ENCODE results near the gene AGER. TPM values are rescaled to one million over a fixed set of nuclear protein-coding genes. Genes with fewer than 3 reads are reported as not detected.

AGER gene
- total and polyA plus RNA-seq, 9 of the 15 experiments (the other 6 are each of a cell fraction or from before 2014, with no cell fraction given), result 1.2 to 11.5 (median 4.1) TPM

DNA sequence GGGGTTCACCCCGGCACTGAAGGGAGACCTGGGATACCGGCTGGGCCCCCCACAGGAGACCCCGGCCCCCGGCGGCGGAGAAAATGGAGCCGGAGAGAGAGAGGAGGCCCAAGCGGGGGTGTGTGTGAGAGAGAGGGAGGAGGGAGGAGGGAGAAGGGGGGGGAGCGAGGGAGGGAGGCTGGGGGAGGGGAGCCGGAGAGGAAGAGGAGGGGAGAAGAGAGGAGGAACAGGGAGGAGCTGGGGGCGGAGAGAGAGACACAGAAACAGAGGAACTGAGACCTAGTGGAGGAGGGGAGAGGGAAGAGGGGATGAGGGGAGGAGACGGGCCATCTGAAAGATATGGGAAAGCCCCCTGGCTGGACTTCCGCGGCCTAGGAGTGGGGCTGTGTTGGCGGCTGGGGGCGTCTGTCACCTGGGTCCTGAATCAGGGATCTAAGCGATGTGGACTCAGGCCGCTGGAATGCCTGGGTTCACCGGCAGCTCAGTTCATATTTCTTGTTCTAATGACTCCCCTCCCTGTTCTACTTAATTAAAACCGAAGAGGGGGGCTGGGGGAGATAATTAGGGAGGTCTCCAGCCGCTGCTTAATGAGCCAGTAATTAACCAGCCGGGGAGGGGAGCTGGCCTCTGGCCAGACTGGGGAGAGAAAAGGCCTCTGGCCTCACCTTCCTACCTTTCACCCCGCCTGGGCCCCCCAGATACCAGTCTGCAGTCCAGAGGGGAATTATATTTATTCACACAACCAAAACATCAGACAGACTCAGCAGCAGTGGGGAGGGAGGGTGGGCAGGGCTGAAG is 6.2 kb upstream of the AGER start, which contains the start of gene PBX2 (continued):
- TF ChIP-seq, protein P1, sequence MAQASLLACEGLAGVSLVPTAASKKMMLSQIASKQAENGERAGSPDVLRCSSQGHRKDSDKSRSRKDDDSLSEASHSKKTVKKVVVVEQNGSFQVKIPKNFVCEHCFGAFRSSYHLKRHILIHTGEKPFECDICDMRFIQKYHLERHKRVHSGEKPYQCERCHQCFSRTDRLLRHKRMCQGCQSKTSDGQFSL (CRISPR knock-in tag; IDR thresholded peaks at IDR 0.05), result peak; percentile 90
- TF ChIP-seq, protein P1 (tag; IDR thresholded peaks at IDR 0.05), result peak in 1 of 2 experiments; percentile 94; a peak in 2 of 4 replicates
- no peak for TF ChIP-seq TGIF2 (CRISPR knock-in tag; IDR thresholded peaks at IDR 0.05)
- TF ChIP-seq, protein P2, sequence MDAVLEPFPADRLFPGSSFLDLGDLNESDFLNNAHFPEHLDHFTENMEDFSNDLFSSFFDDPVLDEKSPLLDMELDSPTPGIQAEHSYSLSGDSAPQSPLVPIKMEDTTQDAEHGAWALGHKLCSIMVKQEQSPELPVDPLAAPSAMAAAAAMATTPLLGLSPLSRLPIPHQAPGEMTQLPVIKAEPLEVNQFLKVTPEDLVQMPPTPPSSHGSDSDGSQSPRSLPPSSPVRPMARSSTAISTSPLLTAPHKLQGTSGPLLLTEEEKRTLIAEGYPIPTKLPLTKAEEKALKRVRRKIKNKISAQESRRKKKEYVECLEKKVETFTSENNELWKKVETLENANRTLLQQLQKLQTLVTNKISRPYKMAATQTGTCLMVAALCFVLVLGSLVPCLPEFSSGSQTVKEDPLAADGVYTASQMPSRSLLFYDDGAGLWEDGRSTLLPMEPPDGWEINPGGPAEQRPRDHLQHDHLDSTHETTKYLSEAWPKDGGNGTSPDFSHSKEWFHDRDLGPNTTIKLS (IDR thresholded peaks at IDR 0.05; ENCODE audit: borderline replicate concordance, low read depth), result no peak
- no peak for TF ChIP-seq ZNF561 (CRISPR knock-in tag; conservative IDR thresholded peaks at IDR 0.05)
- TF ChIP-seq HDAC8 (tag; IDR thresholded peaks at IDR 0.05), result no peak
- TF ChIP-seq, protein P3, sequence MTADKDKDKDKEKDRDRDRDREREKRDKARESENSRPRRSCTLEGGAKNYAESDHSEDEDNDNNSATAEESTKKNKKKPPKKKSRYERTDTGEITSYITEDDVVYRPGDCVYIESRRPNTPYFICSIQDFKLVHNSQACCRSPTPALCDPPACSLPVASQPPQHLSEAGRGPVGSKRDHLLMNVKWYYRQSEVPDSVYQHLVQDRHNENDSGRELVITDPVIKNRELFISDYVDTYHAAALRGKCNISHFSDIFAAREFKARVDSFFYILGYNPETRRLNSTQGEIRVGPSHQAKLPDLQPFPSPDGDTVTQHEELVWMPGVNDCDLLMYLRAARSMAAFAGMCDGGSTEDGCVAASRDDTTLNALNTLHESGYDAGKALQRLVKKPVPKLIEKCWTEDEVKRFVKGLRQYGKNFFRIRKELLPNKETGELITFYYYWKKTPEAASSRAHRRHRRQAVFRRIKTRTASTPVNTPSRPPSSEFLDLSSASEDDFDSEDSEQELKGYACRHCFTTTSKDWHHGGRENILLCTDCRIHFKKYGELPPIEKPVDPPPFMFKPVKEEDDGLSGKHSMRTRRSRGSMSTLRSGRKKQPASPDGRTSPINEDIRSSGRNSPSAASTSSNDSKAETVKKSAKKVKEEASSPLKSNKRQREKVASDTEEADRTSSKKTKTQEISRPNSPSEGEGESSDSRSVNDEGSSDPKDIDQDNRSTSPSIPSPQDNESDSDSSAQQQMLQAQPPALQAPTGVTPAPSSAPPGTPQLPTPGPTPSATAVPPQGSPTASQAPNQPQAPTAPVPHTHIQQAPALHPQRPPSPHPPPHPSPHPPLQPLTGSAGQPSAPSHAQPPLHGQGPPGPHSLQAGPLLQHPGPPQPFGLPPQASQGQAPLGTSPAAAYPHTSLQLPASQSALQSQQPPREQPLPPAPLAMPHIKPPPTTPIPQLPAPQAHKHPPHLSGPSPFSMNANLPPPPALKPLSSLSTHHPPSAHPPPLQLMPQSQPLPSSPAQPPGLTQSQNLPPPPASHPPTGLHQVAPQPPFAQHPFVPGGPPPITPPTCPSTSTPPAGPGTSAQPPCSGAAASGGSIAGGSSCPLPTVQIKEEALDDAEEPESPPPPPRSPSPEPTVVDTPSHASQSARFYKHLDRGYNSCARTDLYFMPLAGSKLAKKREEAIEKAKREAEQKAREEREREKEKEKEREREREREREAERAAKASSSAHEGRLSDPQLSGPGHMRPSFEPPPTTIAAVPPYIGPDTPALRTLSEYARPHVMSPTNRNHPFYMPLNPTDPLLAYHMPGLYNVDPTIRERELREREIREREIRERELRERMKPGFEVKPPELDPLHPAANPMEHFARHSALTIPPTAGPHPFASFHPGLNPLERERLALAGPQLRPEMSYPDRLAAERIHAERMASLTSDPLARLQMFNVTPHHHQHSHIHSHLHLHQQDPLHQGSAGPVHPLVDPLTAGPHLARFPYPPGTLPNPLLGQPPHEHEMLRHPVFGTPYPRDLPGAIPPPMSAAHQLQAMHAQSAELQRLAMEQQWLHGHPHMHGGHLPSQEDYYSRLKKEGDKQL (CRISPR knock-in tag; IDR thresholded peaks at IDR 0.05; ENCODE audit: borderline replicate concordance), result no peak
- no peak for TF ChIP-seq ZNF124 (CRISPR knock-in tag; IDR thresholded peaks at IDR 0.05)
- TF ChIP-seq, protein P4, sequence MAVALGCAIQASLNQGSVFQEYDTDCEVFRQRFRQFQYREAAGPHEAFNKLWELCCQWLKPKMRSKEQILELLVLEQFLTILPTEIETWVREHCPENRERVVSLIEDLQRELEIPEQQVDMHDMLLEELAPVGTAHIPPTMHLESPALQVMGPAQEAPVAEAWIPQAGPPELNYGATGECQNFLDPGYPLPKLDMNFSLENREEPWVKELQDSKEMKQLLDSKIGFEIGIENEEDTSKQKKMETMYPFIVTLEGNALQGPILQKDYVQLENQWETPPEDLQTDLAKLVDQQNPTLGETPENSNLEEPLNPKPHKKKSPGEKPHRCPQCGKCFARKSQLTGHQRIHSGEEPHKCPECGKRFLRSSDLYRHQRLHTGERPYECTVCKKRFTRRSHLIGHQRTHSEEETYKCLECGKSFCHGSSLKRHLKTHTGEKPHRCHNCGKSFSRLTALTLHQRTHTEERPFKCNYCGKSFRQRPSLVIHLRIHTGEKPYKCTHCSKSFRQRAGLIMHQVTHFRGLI (CRISPR knock-in tag; IDR thresholded peaks at IDR 0.05), result no peak
- TF ChIP-seq NEUROD1 (IDR thresholded peaks at IDR 0.05; ENCODE audit: borderline replicate concordance, low read depth, low read length, partially characterized antibody), result no peak
- 0 out of 2 replicates have a peak, but pooled peaks have one; percentile 33 for TF ChIP-seq RBFOX2 (IDR thresholded peaks at IDR 0.05; ENCODE audit: low read depth, low read length)
- no peak for TF ChIP-seq BMI1 (IDR thresholded peaks at IDR 0.05; ENCODE audit: low read length)
- TF ChIP-seq, protein P5, sequence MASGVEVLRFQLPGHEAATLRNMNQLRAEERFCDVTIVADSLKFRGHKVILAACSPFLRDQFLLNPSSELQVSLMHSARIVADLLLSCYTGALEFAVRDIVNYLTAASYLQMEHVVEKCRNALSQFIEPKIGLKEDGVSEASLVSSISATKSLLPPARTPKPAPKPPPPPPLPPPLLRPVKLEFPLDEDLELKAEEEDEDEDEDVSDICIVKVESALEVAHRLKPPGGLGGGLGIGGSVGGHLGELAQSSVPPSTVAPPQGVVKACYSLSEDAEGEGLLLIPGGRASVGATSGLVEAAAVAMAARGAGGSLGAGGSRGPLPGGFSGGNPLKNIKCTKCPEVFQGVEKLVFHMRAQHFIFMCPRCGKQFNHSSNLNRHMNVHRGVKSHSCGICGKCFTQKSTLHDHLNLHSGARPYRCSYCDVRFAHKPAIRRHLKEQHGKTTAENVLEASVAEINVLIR (CRISPR knock-in tag; IDR thresholded peaks at IDR 0.05), result no peak
